ENCODE data around the gene HGF. TPM values are rescaled to one million over a fixed set of nuclear protein-coding genes. Genes with fewer than 3 reads are reported as not detected.

The HGF gene
- total and polyA plus RNA-seq, 2 of the 8 experiments (the other 6 are each of a cell fraction or from before 2014, with no cell fraction given), result 0.05 to 0.60 TPM

- TF ChIP-seq USF2 (IDR thresholded peaks at IDR 0.05; ENCODE audit: low read length) (no peak), CHD1 (IDR thresholded peaks at IDR 0.05; ENCODE audit: low read depth, low read length) (no peak)
Observed at GRCh38 chr7:81788246-81788645, 18.4 kb upstream of the HGF start (continued).
